Hematopoietic multipotent progenitor cell treated with erythropoietin and hydrocortisone succinate and interleukin-3 and kit ligand, for 6 days (in vitro differentiated cells): ENCODE data around the gene BAX.

ENCODE experiments used
- DNase-seq: peaks from one replicate; pipeline ENCODE4 v3.0.0-alpha.2; 2015

Gene BAX

DNA sequence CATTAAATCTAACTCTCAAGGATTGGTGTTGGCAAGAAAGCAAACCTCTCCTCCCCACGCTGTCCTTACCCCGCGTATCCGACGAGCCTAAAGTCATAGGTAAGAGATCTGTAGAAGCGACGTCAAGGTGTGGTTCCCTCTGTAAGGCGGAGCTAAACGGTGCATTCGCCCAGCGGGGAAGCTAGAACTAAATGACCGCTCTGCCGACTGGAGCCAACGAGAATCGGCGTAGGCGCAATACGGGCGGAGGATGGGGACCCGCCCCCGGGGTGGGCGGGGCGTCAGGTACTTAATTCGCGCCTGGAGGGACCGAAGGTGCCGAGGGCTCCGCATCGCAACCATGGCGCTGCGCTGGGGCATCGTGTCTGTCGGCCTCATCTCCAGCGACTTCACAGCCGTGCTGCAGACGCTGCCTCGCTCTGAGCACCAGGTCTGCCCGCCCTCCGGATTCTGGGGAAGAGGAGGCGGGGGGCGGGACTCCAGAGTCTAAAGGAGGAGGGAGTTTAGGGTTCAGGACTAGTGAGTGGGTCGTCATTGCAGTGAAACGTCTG is 21.2 kb upstream of the BAX start, which contains the start of gene DHDH:
Gene DHDH, plus strand, starts transcription at position 318 of the 551 bp plus-strand sequence. Its CDS starts 23 bp downstream, at position 341.
- DNase-seq, result peak; percentile 90

DNA sequence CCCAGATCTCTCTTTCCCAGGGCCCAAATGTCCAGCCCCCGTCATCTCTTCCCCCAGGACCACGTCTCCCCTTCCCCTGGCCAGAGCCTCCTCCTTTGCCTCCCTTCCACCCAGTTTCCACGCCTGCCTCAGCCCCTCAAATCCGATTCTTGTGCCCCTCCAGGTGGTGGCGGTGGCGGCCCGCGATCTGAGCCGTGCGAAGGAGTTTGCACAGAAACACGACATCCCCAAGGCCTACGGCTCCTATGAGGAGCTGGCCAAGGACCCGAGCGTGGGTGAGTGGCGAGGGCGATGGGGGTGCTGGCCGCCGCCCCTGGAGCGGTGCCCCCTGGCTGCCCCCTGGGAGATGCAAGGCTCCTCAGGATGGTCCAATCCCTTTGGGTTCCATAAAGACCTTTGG is 19.8 kb upstream of the BAX start:
- no peak for DNase-seq

DNA sequence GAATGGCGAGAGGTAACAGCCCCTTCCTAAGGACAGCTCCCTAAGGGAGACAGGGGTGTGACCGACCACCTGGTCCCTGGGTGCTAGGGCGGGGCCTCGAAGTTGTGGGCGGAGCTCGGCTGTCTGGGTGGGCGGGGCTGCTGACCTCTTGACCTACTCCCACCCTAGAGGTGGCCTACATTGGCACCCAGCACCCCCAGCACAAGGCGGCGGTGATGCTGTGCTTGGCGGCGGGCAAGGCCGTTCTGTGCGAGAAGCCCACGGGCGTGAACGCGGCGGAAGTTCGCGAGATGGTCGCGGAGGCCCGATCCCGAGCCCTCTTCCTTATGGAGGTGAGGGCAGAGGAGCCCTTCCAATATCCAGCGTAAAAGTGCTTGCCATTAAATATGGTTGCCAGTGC is 18.8 kb upstream of the BAX start:
- DNase-seq, result no peak

DNA sequence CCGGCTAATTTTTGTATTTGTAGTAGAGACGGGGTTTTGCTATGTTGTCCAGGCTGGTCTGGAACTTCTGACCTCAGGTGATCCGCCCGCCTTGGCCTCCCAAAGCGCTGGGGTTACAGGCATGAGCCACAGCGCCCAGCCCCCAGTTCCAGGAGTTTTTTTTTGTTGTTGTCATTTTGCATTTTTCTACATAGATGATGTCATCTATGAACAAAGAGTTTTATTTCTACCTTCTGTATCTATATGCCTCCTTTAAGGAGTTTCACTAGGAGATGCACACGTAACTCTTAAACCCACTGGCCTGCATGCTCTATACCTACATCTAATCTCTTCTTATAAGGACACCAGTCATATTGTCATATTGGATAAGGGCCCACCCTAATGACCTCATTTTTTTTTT is 16.4 kb upstream of the BAX start:
- DNase-seq, result no peak

DNA sequence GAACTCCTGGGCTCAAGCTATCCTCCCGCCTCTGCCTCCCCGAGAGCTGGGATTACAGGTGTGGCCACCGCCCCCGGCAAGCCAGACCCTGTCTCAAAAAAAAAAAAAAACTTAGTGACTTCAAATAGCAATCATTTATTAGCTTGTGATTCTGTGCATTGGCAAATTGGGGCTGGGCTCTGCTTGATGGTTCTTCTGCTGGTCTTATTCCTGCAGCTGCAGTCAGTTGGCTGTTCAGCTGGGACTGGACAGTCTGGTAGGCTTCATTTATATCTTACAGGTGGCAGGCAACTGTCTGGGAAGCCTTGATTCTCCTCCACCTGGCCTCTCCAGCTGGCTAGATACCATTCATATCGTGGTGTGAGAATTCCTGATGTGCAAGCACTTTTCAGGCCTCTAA is 13.8 kb upstream of the BAX start:
- DNase-seq, result no peak

DNA sequence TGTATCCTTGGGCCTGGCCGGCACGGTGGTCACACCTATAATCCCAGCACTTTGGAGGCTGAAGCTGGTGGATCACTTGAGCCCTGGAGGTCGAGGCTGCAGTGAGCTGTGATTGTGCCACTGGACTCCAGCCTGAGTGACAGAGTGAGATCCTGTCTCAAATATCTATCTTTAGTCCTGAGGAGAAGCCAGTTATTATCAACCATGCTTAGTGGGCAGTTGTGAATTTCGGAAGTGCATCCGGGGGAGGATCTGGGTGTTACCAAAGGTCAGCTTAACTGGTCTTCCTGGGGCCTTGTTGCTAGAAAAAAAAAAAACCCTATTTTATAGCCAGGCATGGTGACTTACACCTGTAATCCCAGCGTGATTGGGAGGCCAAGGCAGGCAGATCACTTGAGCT is 11.6 kb upstream of the BAX start:
- DNase-seq, result no peak

DNA sequence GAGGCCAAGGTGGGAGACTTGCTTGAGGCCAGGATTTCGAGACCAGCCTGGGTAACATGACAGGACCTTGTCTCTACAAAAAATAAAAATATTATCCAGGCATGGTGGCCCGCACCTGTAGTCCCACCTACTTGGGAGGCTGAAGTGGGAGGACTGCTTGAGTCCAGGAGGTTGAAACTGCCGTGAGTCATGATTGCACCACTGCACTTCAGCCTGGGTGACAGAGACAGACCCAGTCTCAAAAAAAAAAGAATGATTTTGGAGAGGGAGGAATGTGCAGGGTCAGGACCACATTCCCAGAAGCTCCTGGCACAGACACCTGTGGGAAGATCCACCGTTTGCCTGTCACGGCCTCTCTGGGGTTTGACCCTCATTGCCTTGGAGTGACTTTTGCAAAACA is 9.3 kb upstream of the BAX start:
- DNase-seq, result no peak

DNA sequence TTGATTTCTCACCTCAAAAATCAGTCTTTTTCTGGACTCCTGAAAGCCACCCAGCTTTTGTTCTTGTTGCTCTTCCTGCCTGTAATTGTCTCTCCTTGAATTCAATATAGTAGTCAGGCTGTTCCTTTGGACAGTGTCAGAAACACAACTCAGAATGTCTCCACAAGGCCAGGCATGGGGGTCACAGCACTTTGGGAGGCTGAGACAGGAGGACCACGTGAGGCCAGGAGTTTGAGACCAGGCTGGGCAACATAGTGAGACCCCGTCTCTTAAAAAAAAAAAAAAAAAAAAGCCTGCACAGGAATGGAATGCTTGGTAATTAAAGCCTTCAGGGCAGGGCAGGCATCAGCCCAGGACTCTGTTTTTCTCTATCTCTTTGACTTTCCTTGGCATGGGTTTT is 8.9 kb upstream of the BAX start:
- DNase-seq, result no peak

DNA sequence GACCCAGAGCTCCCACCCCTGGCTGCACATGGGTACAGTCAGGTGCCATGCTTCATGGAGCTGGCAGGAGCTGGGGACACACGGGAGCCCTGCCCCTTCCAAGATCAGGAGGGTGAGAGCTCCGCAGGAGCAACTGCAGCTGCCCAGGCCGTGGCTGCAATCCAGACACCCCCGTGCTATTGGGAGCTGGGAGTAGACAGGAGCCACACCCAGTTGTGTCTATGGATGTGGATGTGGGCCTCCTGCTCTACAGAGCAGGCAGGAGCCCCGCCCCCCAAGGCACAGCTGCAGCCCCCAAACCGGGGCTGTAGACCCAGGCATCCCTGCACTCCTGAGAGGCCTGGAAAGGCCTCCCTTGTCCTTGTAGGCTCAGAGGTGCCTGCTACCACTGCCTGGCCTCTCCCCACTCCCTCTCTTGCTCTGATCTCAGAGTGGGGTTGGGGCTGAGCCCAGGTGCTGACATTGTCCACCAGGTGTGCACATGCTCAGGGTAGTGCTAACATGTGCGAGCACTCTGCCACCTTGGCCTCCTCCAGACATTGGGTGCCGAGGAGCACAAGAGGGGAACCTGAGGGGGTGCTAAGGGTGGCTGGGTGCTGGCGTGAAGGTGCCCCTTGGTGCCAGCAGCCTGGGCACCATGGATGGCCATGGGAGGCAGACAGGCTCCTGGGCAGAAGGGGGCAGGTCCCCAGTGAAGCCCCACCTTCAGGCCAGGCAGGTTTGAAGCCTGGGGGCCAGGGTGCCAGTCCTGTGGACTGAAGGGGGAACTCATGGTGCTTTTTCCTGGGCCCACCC is 8.0 kb upstream of the BAX start:
- no peak for DNase-seq

DNA sequence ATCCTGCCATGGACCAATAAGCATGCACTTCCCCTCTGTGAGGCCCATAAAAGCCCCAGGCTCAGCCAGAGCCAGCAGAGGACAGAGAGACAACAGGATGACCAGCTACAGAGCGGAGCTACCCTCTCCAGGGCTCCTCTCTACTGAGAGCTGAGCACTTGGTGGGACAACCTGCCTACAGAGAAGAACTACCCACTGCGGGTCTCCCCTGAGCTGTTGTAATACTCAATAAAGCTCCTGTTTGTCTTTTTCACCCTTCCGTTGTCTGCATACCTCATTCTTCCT is 7.5 kb upstream of the BAX start:
- no peak for DNase-seq

DNA sequence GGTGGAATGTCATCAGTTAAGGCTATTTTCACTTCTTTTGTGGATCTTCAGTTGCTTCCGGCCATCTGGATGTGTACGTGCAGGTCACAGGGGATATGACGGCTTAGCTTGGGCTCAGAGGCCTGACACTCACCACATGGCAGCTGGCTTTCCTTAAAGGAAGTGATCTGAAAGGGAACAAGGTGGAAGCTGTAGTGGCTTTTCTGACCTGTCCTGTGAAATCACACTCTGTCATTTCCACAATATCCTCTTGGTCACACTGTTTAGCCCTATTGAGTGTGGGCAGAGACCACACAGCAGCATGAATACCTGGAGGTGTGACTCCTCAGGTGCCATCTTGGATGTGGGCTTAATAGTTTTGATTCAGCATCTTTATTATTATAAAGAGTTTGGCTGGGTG is 4.5 kb upstream of the BAX start:
- DNase-seq, result no peak

DNA sequence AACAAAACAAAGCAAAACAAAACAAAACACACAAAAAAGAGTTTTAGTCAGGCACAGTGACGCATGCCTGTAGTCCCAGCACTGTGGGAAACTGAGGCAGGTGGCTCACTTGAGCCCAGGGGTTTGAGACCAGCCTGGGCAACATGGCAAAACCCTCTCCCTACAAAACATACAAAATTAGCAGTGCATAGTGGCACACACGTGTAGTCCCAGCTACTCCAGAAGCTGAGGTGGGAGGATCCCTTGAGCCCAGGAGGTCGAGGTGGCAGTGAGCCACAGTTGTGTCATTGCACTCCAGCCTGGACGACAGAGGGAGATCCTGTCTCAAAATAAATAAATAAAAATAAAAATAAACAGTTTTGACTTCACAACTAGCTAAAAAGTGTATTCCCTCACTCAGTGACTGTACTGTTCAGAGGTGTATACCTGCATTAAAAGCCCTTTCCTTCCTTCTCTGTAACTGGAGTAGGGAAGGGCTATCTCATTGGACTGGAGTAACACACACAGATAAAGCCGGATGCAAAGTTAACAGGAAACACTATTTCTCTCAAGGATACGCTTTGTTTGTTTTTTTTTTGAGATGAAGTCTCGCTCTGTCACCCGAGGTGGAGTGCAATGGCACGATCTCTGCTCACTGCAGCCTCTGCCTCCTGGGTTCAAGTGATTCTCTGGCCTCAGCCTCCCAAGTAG is 3.7 kb upstream of the BAX start:
- no peak for DNase-seq

DNA sequence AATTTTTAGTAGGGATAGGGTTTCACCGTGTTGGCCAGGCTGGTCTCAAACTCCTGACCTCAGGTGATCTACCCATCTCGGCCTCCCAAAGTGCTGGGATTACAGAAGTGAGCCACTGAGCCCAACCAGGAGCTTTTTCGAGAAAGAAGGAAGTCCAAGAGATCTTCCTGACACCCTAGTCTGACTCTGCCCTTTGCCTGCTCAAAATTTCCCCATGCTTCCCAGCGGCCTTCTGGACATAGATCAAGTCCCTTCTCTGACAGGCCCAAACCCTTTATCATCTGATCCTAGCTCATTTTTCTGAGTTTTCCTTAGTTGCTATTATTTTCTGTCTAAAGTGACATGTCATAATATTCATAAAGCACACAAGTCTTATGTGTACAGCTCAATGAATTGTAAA is 1.5 kb upstream of the BAX start:
- no peak for DNase-seq

DNA sequence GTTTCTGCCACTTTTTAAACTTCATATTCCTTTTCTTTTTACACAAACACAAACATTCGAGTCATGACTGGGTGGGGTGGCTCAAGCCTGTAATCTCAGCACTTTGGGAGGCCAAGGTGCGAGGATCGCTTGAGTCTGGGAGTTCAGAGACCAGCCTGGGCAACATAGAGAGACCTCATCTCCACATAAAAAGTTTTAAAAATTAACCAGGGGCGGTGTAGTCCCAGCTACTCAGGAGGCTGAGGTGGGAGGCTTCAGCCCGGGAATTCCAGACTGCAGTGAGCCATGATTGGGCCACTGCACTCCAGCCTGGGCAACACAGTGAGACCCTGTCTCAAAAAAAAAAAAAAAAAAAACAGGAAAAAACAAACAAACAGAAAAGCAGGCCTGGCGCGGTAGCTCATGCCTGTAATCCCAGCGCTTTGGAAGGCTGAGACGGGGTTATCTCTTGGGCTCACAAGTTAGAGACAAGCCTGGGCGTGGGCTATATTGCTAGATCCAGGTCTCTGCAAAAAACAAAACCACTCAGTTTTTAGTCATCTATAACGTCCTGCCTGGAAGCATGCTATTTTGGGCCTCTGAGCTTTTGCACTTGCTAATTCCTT is 583 bp upstream of the BAX start:
- DNase-seq, result no peak

DNA sequence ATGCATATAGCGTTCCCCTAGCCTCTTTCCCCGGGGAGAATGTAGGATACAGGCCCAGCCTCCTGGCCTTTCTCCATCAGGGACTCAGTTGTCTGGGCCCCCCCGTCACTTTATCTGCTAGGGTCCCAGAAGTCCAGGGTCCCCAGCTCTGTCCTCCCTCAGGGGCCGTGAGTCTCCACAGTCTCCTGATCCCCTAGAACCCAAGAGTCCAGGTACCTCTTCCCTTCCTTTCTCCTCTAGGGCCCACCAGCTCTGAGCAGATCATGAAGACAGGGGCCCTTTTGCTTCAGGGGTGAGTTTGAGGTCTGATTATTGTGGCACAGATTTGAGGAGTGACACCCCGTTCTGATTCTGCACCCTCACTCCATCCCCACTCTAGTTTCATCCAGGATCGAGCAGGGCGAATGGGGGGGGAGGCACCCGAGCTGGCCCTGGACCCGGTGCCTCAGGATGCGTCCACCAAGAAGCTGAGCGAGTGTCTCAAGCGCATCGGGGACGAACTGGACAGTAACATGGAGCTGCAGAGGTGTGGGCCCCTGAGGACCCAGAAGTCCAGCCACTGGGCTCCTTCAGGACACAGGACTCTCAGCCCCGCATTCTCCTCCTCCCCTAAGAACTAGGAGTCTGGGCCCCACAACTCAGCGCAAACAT is 758 bp downstream of the BAX start:
- no peak for DNase-seq

DNA sequence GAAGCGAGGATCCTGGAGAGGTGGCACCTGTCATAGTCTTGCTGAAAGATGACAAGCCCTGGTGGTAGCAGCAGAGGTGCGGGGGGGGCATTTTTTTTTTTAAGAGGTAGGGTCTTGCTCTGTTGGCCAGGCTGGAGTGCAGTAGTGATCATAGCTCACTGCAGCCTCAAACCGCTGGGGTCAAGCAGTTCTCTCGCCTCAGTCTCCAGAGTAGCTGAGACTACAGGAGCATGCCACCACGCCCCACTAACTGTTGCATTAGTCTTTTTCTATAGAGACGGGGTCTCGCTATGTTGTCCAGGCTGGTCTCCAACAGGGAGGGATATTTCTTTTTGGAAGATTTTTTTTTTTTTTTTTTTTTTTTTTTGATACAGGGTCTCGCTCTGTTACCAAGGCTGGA is 3.3 kb downstream of the BAX start:
- no peak for DNase-seq

DNA sequence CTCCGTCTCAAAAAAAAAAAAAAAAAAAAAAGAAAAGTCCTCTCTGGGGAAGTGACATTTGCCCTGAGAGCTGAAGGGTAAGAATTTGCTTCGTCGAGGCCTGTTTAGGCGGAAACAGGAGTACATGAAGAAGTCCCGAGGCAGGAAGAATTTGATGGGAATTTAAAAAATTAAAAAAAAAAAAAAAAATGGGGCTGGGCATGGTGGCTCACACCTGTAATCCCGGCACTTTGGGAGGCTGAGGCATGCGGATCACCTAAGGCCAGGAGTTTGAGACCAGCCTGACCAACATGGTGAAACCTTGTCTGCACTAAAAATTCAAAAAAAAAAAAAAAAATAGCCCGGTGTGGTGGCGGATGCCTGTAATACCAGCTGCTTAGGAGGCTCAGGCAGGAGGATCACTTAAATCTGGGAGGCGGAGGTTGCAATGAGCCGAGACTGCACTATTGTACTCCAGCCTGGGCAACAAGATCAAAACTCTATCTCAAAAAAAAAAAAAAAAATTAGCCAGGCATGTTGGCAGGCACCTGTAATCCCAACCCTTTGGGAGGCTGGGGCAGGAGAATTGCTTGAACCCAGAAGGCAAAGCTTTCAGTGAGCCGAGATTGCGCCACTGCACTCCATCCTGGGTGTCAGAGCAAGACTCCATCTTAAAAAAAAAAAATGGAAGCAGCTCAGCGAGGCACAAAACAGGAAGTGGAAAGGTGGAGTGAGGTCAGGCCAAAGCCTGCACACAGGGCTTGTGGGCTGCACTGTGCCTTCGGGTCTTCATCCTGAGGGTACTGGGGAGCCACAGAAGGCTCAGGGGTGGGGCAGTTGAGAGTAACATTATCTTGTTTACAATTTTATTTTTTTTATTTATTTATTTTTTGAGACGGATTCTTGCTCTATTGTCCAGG is 4.9 kb downstream of the BAX start:
- DNase-seq, result peak; percentile 35

DNA sequence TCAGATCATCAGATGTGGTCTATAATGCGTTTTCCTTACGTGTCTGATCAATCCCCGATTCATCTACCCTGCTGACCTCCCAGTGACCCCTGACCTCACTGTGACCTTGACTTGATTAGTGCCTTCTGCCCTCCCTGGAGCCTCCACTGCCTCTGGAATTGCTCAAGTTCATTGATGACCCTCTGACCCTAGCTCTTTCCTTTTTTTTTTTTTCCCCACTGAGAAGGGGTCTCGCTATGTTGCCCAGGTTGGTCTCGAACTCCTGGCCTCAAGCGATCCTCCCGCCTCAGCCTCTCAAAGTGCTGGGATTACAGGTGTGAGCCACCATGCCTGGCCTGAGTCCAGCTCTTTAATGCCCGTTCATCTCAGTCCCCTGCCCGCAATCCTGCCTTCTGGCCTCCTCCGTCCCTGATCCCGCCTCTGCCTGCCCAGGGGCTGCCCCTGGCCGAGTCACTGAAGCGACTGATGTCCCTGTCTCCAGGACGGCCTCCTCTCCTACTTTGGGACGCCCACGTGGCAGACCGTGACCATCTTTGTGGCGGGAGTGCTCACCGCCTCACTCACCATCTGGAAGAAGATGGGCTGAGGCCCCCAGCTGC is 6.5 kb downstream of the BAX start:
- no peak for DNase-seq

DNA sequence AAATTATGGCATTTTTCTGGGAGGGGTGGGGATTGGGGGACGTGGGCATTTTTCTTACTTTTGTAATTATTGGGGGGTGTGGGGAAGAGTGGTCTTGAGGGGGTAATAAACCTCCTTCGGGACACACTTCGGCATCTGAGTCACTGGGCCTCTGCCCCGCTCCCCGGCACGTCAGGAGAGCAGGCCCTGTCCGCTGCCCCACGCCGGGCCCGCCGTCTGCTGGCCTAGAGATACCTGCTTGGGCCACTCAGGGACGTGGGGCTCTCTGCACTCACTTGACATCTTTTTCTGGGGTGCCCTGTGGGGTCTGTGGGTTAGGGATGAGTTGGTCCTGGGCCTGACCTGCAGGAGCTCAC is 7.0 kb downstream of the BAX start:
- no peak for DNase-seq

DNA sequence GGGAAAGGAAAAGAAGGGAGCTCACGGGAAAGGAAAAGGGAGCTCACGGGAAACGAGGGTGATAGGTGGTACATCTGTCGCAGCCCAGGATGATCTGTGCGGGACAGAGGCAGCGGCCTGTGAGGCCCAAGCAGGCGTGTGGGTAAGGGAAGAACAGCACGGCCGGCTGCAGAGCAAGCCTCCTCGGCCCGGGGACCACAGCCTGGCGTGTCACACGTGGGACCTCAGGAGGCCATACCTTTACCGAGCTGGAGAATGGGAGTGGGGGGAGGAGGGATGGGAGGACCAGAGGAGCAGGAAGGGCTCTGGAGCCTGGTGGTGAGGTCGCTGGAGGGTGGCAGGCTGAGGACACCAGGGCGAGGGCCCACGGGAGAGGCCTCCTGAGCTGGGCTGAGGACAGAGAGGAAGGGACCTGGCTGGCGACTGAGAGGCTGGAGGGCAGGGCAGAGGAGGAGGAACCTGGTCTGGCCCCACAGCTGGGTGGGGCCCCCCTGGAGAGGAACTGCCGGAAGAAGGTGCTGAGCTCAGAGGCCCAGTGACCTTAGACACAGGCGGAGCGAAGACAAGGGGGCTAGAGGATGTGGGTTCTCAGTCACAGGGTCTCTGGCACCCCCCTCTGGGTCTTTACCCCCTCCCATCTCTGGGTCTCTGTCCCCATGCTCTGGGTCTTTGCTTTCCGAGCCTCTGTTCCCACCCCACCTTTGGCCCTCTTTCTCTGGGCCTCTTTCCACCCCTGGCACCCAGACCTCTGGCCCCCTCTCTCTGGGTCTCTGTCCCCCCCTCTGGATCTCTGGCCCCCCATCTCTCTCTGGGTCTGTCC is 7.6 kb downstream of the BAX start:
- DNase-seq, result peak; percentile 95

DNA sequence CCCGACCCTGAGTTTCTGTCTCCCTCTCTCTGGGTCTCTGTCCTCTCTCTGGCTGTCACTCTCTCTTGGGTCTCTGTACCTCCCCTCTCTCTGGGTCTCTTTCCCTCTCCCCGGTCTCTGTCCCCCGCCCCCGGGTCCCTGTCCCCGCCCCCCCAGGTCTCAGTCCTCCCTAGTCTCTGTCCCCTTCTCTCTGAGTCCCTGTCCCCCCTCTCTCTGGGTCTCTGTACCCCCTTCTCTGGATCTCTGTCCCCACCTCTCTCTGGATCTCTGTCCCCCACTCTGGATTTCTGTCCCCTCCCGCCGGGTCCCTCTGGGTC is 8.1 kb downstream of the BAX start:
- DNase-seq, result no peak
